GM18507 (cell line): ENCODE results near the gene TGFB1I1.
"Not testable (repeated sequence)": the region's sequence is repeated elsewhere in the genome, so short reads cannot be mapped to it uniquely, and the experiment has no call there.

Experiments
- DNase-seq: peaks from one replicate; pipeline ENCODE4 v3.0.0; 2011; ENCODE audit warnings: low read depth; ENCODE audit not compliant: insufficient read length; ENCODE audit errors: extremely low spot score
- FAIRE-seq: peaks from 2 replicates; lab custom pipeline; 2011; peaks lifted over from hg19 to GRCh38; lab: Jason Lieb, UNC

The TGFB1I1 gene

GRCh38 chr16:31471875-31472708 is at the start of gene TGFB1I1:
TGFB1I1 (plus strand) TSS chr16:31472152; CDS start chr16:31472189, 37 bp downstream.
- no peak for FAIRE-seq

GRCh38 chr16:31423241-31423640 is 48.7 kb upstream of the TGFB1I1 start:
- DNase-seq (no peak), FAIRE-seq (no peak)

More at GRCh38 chr16:31471875-31472708, at the start of gene TGFB1I1:
- DNase-seq: no peak

DNA sequence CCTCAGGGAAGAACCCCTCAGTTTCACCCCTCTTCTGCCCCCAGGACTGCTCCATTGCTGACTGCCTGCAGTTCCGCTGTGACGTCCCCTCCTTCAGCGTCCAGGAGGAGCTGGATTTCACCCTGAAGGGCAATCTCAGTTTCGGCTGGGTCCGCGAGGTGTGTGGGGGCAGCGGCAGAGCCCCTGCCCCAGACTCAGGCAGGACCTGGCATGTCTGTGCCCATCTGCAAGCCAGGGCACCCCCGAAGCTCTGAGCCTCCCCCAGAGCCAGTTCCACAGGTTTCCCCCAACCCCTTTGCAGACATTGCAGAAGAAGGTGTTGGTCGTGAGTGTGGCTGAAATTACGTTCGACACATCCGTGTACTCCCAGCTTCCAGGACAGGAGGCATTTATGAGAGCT is 48.2 kb upstream of the TGFB1I1 start:
- DNase-seq (no peak), FAIRE-seq (no peak)

DNA sequence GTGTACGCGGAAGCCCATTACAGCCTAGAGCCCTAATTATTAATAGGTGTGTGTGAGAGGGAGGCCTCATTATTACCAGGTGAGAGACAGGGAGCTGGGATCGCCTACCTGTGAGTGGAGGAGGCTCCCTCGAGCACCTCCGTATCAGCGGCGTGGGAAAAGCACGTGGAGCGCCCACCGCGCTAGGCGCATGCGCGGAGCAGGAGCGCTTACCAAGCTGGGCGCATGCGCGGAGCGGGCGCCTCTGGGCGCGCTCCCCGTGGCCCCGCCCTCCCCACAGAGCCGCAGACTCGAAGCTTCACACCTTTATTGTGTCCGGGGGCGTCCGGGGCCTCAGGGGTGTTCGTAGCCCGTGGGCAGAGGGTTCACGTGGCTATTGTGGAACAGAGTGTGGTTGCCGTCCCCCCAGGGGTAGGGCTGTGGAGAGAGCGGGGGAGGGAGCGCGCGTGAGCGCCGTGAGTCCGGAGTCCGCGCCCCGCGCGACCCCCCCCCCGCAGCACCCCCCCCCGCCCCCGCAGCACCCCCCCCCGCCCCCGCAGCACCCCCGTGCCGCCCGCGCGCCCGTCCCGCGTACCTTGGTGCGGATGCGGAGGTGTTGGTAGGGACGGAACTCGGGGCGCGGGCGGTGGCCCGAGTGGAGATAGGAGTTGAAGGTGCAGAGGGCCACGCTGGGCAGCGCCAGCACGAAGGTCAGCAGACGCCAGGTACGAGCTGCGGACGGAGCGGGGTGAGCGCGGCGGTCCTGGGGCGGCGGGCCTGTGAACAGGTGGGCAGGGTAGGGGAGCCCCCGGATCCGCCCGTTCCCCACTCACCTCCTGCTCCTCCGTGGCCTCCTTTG is 44.3 kb upstream of the TGFB1I1 start:
- FAIRE-seq (no peak), DNase-seq (no peak)

- DNase-seq (no peak), FAIRE-seq (no peak)
Measured at GRCh38 chr16:31428279-31428597, 43.7 kb upstream of the TGFB1I1 start, which contains the start of gene COX6A2. COX6A2 (minus strand) TSS chr16:31428360; CDS start chr16:31428325, 35 bp downstream.

DNA sequence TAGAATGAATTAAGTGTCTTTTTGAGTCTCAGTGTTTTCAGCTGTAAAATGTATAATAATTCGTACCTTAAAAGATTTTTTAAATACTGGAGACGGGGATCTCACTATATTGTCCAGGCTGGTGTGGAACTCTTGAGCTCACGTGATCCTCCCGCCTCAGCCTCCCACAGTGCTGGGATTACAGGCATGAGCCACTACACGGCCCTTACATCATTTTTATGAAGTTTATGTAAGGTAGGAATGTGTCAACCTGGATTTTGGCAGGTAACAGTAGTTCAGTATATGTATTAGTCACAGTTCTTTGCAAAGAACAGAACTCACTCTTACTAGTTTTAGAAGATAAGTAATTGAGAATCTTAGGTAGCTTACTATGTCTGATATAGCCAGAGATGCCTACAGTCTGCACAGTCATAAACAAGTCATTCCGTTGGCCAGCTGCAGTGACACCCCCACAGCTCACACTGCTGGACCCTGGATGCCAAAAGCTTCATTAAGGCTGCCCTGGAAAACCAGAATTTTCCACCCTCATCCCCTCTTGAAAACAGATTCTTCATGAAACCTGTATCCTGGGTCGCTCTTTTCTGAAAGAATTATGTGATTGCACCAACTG is 43.2 kb upstream of the TGFB1I1 start:
- DNase-seq (no peak), FAIRE-seq (no peak)

DNA sequence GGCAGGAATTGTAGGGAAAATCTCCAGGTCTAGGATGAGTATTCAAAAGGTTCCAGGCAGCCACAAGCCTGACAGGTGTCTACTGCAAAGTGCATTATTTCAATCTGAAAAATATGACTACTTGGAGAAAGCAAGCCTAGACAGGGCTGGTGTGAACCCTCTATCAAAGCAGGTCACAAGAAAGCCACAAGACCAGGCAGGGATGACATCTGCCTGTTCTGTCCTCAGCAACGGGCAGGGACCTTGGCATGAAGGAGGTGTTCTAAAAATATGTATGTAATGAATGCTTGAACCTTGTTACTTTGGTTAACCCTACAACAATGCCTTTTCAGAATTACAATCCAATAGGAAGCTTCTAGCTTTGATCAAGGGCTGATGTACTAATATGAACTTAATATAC is 42.6 kb upstream of the TGFB1I1 start:
- no peak for DNase-seq
- no peak for FAIRE-seq

DNA sequence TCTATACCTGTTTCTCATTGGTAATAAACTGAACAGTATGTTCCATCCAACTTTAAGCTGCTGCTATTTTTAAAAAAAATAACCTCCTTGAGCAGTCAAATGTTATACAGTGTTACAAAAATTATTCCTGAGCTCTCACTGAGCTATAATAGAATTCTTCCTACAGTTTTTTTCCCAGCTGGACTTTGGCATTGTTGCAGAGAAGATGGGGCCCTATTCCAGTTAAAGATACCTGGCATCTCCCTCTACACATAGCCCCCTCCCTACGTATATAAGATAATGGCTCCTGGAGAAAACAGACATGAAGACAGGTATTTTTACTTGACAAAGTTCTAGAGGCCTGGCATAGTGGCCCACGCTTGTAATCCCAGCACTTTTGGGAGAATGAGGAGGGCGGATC is 42.2 kb upstream of the TGFB1I1 start:
- FAIRE-seq (no peak), DNase-seq (no peak)

- no peak for DNase-seq
- no peak for FAIRE-seq
Measured at GRCh38 chr16:31430380-31431052, 41.4 kb upstream of the TGFB1I1 start.

DNA sequence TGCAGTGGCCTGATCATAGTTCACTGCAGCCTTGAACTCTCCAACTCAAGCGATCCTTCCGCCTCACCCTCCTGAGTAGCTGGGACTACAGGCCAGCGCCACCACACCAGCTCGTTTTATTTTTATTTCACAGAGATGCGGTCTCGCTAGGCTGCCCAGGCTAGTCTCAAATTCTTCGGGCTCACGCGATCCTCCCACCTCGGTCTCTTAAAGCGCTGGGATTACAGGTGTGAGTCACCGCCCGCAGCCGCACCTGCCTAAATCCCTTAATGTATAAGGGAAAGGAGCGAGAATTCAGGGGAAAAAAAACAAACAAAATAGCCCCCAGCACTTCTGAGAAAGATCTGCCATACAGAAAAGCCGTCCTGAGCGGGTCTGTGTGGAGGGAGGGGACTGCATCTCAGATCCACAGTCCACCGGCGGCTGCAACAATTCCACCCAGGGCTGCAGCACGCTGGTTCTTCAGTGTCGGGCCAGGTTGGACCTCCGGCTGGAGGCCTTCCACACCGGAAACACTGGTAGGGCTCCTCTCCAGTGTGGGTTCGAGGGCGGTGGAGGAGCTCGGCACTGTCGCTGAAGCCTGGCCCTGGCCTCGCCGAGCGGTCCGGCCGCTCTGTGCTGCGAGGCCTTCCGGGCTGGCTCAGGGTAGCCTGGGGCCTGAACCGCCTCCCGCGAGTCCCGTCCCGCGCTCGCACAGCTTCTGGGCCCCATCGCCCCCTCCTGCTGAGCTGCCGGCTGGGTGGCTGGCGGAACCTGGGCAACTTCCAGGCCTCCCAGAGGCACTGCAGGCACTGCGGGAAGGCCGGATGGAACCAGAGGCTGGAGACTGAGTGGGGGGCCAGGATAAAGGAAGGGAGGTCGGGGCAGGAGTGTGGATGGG is 36.4 kb upstream of the TGFB1I1 start:
- DNase-seq (no peak), FAIRE-seq (no peak)

- no peak for FAIRE-seq
- DNase-seq: no peak
Measured at GRCh38 chr16:31436221-31437045, 35.5 kb upstream of the TGFB1I1 start.

- DNase-seq: no peak
- no peak for FAIRE-seq
Measured at GRCh38 chr16:31438414-31438813, 33.5 kb upstream of the TGFB1I1 start.

GRCh38 chr16:31439023-31439422 is 32.9 kb upstream of the TGFB1I1 start:
- not testable (repeated sequence) for FAIRE-seq, DNase-seq

GRCh38 chr16:31439519-31439918 is 32.4 kb upstream of the TGFB1I1 start:
- FAIRE-seq (no peak), DNase-seq (no peak)

DNA sequence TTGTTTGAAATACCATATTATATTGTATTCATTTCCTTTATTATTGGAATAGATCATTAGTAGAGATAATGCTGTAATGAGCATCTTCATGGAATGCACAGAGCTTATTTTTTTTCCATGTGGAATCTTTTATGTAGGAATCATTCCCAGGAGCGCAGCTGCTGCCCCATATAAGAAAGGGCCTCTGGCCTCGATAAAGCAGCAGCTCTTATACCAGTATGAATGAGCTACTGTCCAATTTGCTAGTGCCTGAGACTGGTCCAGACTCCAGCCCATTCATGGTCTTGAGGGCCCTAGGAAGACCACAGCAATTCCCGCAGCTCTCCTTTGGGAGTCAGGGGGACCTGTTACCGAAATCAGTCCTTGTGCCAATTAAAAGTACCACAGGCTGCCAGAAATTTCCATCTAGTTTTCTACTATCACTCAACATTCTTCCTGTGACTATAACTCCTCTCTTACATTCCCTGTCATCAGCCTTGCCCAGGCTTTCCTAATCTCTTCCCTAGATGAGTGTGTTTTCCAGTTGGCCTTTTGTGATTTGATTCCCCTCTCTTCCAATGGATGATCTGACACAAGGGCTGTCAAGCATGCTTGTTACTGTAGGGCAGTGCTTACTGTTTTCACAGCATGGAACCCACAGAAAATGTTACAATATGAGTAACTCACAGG is 31.3 kb upstream of the TGFB1I1 start:
- no peak for DNase-seq
- no peak for FAIRE-seq

DNA sequence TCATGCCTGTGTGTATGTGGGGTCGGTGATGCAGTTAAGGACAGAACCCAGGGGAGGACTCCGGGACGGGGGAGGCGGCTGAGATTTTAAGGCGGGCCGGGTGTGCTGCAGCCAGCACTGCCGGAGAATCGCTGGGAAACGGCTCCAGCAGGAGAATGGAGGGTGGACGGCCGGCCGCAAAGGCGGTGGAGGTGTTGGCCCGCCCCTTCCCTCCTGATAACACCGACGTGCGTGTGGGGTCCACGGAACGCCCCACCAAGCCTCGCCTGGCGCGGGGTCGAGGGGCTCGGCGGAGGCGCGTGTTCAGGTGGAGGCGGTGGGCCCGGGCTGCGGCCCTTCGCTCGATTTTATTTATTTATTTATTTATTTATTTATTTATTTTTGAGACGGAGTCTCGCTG is 30.0 kb upstream of the TGFB1I1 start:
- FAIRE-seq (no peak), DNase-seq (no peak)

- not testable (repeated sequence) for DNase-seq, FAIRE-seq
Measured at GRCh38 chr16:31445931-31446330, 26.0 kb upstream of the TGFB1I1 start.
